DOHH2 (cell line): ENCODE data around the gene MORC2.

Source experiments
- CTCF ChIP-seq: fragments of 200-600 bp; sonication (generic); IDR thresholded peaks from one replicate; pipeline ENCODE4 v1.5.1; 2014; ENCODE audit warnings: antibody characterized with exemption, mild to moderate bottlenecking, low read depth, low read length; ENCODE audit not compliant: poor library complexity, severe bottlenecking
- EZH2phosphoT487 ChIP-seq: fragments of 200-600 bp; sonication (generic); IDR thresholded peaks from 2 replicates; pipeline ENCODE4 v1.6.1; 2017; ENCODE audit warnings: borderline replicate concordance, mild to moderate bottlenecking, antibody characterized with exemption, low read length, moderate library complexity, mixed read lengths

GRCh38 chr22:30884211-30885000 lies 84.2 kb downstream of the MORC2 start:
- TF ChIP-seq CTCF (no peak), EZH2phosphoT487 (no peak)
